Sciatic nerve (tissue), 2 donors: ENCODE data around the gene PMM1. TPM values are rescaled to one million over a fixed set of nuclear protein-coding genes. Genes with fewer than 3 reads are reported as not detected.

ENCODE experiments used
- ATAC-seq: fragments of 200-7000 bp; cut with Tn5 transposase; one replicate; pipeline ENCODE4 v1.9.1; 2020; ENCODE audit warnings: mild to moderate bottlenecking, moderate library complexity
- DNase-seq: peaks from one replicate; pipeline ENCODE4 v3.0.0-alpha.2; 2020; ENCODE audit warnings: low spot score
- intact Hi-C: fragments of 100-400 bp; cut with DNase I; formaldehyde crosslinking; loops from one replicate; pipeline ENCODE4 v1.14.2; 2022
- total RNA-seq: library from RNA; stranded (reverse); fragmentation: NEBNext Ultra II Directional; extraction: Animal tissue kit (Norgen Biotek cat#: 25700); gene quantifications from one replicate; pipeline ENCODE4 v1.2.1, GENCODE V29; 2021
- donor health status: DM: no; HTN: no; CAD: no.
- donor health status: DM: no; HTN: no; CAD: no.

Gene PMM1
- total RNA-seq, 1 donor from 2014 or later, result 28.4 TPM

DNA sequence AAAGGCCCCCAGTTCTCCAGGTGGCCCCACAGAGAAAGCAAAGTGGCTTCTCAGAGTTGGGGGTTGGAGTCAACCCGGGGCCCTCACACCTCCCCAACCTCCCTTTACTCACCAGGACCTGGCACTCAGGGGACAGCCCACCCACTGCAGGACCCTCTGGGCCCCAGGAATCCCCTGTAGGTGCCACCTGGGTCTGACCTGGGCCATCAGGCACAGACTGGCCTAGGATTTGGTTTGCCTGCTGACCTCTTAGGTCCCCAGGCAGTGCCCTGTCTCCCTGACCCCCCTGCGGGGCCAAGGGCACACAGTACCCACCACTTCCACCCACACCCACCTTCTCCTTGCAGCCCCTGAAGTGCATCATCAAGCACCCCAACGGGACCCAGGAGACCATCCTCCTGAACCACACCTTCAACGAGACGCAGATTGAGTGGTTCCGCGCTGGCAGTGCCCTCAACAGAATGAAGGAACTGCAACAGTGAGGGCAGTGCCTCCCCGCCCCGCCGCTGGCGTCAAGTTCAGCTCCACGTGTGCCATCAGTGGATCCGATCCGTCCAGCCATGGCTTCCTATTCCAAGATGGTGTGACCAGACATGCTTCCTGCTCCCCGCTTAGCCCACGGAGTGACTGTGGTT lies 61.4 kb downstream of the PMM1 start:
- no peak for ATAC-seq
- no peak for DNase-seq
- intact Hi-C loops, result no loop called here

Other genes with a start within 250 kb of the PMM1 start
- gene TEF, start 207.9 kb downstream of the PMM1 start, total RNA-seq, result 36.5 TPM
- 67.7 TPM for gene TOB2, start 143.0 kb downstream of the PMM1 start, total RNA-seq
- gene PHF5A, start 121.1 kb downstream of the PMM1 start, total RNA-seq, result 26.9 TPM
- 68.0 TPM for gene ACO2, start 120.7 kb downstream of the PMM1 start, total RNA-seq
- 26.6 TPM for gene POLR3H, start 45.4 kb downstream of the PMM1 start, total RNA-seq
- 1.6 TPM for gene CSDC2, start 28.8 kb downstream of the PMM1 start, total RNA-seq
- gene DESI1, start 31.2 kb upstream of the PMM1 start, total RNA-seq, result 28.8 TPM
- 125 TPM for gene XRCC6, start 31.5 kb upstream of the PMM1 start, total RNA-seq
- gene SNU13, start 99.0 kb upstream of the PMM1 start, total RNA-seq, result 97.2 TPM
- gene MEI1, start 109.7 kb upstream of the PMM1 start, total RNA-seq, result 2.9 TPM
- 8.4 TPM for gene CCDC134, start 210.8 kb upstream of the PMM1 start, total RNA-seq
- gene SREBF2, start 243.3 kb upstream of the PMM1 start, total RNA-seq, result 206 TPM